Measurements from ENCODE around the gene ABLIM2. TPM values are rescaled to one million over a fixed set of nuclear protein-coding genes. Genes with fewer than 3 reads are reported as not detected.

The ABLIM2 gene
- total RNA-seq, 1 experiment from 2014 or later: 1.0 TPM

DNA sequence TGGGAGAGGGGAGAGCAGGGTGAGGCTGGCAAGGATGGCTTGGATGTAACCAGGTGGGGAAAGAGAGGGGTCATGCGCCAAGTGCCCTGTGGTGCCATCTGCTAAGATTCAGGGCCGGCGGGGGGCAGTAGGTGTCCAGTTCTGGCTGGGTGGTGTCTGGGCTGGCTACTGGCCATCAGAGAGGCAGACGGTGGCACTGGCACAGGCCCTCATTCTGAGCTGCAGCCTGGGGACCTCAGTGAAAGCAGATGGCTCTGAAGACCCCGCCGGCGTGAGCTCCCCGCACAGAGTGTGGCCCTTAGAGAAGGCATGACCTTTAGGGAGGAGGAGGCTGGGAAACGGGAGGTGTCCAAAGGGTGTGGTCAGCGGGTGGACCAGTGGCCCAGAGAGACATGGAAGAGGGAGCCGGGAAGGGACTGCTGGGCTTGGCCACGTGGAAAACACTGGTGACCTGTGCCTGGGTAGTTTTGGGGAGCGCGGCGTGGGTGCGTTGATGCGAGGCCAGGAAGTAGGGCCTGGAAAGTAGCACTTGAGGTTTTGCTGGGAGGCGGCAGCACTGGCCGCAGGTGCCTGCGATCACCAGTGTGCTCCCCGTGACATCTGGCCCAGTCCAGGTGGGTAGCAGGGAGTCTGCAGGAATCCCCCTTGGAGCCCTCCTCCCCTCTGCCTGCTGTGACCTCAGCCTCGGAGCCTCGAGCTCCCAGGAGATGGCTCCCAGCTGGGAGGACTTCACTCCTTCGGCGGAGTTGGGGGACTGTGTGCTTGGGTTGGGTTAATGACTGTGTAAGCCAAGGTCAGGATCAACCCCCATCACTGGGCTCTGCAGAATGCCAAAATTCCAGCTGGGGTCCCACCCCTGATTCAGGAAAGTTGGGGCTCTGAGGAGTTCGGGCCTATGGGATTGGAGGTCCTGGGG, 31.2 kb upstream of the ABLIM2 start:
- H2BK12ac ChIP-seq (ENCODE audit: insufficient read length, low read depth, low read length): no peak overlapping the region
- no peaks in the 10 kb centered on the region for H3K23me2 ChIP-seq (ENCODE audit: insufficient read length, low read depth, low read length, poor library complexity, severe bottlenecking)
- no peak overlapping the region for H3K56ac ChIP-seq (ENCODE audit: insufficient read length, low read depth, low read length)
- no peaks in the 10 kb centered on the region for H3K9me3 Mint-ChIP-seq
- H3K4me2 ChIP-seq (ENCODE audit: insufficient read depth, insufficient read length, low read length): no peak overlapping the region
- no peak overlapping the region for H3K18ac ChIP-seq (ENCODE audit: insufficient read length, low read depth, low read length)
- H3K4me1 ChIP-seq (ENCODE audit: insufficient read depth, low read length): no peaks in the 10 kb centered on the region
- H3K36me3 Mint-ChIP-seq (ENCODE audit: insufficient read depth in 1 of 3, low read depth in 3 of 3): no peaks in the 10 kb centered on the region
- H4K8ac ChIP-seq (replicated peaks; ENCODE audit: insufficient read length, low read depth, low read length): no peak overlapping the region
- no peaks in the 10 kb centered on the region for H3K9me3 ChIP-seq (ENCODE audit: control insufficient read depth, low read depth, low read length)
- peak overlapping the region in 1 of 3 experiments; percentile 10; a peak in 1 of 7 replicates for H3K27ac Mint-ChIP-seq
- no peaks in the 10 kb centered on the region for H3K27me3 ChIP-seq (ENCODE audit: insufficient read depth, low read length)
- no peaks in the 10 kb centered on the region for H3K79me2 ChIP-seq (ENCODE audit: insufficient read depth, low read length)
- TF ChIP-seq, protein P1, sequence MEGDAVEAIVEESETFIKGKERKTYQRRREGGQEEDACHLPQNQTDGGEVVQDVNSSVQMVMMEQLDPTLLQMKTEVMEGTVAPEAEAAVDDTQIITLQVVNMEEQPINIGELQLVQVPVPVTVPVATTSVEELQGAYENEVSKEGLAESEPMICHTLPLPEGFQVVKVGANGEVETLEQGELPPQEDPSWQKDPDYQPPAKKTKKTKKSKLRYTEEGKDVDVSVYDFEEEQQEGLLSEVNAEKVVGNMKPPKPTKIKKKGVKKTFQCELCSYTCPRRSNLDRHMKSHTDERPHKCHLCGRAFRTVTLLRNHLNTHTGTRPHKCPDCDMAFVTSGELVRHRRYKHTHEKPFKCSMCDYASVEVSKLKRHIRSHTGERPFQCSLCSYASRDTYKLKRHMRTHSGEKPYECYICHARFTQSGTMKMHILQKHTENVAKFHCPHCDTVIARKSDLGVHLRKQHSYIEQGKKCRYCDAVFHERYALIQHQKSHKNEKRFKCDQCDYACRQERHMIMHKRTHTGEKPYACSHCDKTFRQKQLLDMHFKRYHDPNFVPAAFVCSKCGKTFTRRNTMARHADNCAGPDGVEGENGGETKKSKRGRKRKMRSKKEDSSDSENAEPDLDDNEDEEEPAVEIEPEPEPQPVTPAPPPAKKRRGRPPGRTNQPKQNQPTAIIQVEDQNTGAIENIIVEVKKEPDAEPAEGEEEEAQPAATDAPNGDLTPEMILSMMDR (conservative IDR thresholded peaks at IDR 0.05): no peak
- H4K91ac ChIP-seq (ENCODE audit: insufficient read length, low read depth, low read length): no peak overlapping the region
- no peak overlapping the region for H2BK15ac ChIP-seq (ENCODE audit: low read depth, low read length)
- H3T11ph ChIP-seq (ENCODE audit: low read length): no peak overlapping the region
- H3K79me1 ChIP-seq (ENCODE audit: insufficient read depth, low read depth, low read length, poor library complexity, severe bottlenecking): no peaks in the 10 kb centered on the region
- H4K5ac ChIP-seq (ENCODE audit: insufficient read length, low read depth, low read length): no peak overlapping the region
- H3K4ac ChIP-seq (ENCODE audit: low read depth, low read length): no peak overlapping the region
- no peak overlapping the region for H2BK5ac ChIP-seq (ENCODE audit: insufficient read length, low read length)
- peaks cover 11 to 14% of the 10 kb centered on the region in 2 experiments; a peak in 3 of 4 replicates for H3K4me1 Mint-ChIP-seq
- no peak overlapping the region for H3K4me3 Mint-ChIP-seq
- no peak overlapping the region for H2BK20ac ChIP-seq (ENCODE audit: low read depth, low read length, poor library complexity, severe bottlenecking)
- H3K27me3 Mint-ChIP-seq (ENCODE audit: low read depth): no peaks in the 10 kb centered on the region
- no peak overlapping the region for H2AFZ ChIP-seq (ENCODE audit: low read length)
- H2BK120ac ChIP-seq (ENCODE audit: low read depth, low read length, poor library complexity, severe bottlenecking): no peak overlapping the region
- no peak overlapping the region for H3K23ac ChIP-seq (ENCODE audit: insufficient read length, low read depth, low read length)
- H3K27ac ChIP-seq (ENCODE audit: insufficient read length, low read depth, low read length): no peak overlapping the region
- H2AK5ac ChIP-seq (ENCODE audit: insufficient read length, low read length): no peak overlapping the region
- H3K9ac ChIP-seq (ENCODE audit: extremely low read depth, insufficient read length, low read length): no peak overlapping the region
- DNase-seq: no peak
- H3K14ac ChIP-seq (ENCODE audit: insufficient read depth, low read length): no peak overlapping the region
- no peaks in the 10 kb centered on the region for H4K20me1 ChIP-seq (ENCODE audit: control insufficient read depth, insufficient read depth, insufficient read length)
- no CpG with 5 or more reads among the region's 26 CpGs for WGBS (ENCODE audit: extremely low coverage, insufficient read length, low lambda C conversion rate)
